GM19438 (cell line): ENCODE data around the gene SETD1B.
"Not testable (repeated sequence)": the region's sequence is repeated elsewhere in the genome, so short reads cannot be mapped to it uniquely, and the experiment has no call there.

Experiments
- ATAC-seq: cut with Tn5 transposase; IDR thresholded peaks from one replicate; pipeline ENCODE4 v1.9.1; 2021; ENCODE audit warnings: low read depth; ENCODE audit not compliant: unreplicated experiment

The SETD1B gene

DNA sequence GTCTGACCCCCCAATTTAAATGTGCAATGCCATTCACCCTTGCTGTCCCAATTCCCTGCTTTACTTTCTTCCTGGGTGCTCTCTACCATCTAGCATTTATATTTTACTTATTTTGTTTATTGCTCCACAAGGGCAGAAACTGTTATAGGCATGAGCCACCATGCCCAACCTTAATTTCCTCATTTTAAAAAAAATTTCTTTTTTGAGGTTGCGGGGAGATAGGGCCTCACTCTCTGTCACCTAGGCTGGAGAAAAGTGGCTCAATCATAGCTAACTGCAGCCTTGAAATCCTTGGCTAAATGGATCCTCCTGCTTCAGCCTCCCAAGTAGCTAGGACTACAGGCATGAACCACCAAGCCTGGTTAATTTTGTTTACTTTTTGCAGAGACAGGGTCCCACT, 41.9 kb downstream of the SETD1B start:
- no peak for ATAC-seq

GRCh38 chr12:121849211-121849610, 45.4 kb downstream of the SETD1B start:
- ATAC-seq = no peak

GRCh38 chr12:121849665-121850064, 45.9 kb downstream of the SETD1B start:
- no peak for ATAC-seq

DNA sequence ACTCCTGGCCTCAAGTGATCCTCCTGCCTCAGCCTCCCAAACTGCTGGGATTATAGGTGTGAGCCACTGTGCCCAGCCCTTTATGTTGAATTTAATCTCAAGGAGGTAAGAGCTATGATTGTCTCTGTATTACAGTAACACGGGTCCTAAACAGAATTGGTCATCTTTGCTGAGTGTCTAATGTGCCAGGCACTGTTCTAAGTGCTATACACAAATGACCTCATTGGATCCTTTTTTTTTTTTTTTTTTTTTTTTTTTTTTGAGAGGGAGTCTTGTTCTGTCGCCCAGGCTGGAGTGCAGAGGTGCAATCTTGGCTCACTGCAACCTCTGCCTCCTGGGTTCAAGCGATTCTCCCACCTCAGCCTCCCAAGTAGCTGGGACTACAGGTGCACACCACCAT, 48.6 kb downstream of the SETD1B start:
- not testable (repeated sequence) for ATAC-seq

DNA sequence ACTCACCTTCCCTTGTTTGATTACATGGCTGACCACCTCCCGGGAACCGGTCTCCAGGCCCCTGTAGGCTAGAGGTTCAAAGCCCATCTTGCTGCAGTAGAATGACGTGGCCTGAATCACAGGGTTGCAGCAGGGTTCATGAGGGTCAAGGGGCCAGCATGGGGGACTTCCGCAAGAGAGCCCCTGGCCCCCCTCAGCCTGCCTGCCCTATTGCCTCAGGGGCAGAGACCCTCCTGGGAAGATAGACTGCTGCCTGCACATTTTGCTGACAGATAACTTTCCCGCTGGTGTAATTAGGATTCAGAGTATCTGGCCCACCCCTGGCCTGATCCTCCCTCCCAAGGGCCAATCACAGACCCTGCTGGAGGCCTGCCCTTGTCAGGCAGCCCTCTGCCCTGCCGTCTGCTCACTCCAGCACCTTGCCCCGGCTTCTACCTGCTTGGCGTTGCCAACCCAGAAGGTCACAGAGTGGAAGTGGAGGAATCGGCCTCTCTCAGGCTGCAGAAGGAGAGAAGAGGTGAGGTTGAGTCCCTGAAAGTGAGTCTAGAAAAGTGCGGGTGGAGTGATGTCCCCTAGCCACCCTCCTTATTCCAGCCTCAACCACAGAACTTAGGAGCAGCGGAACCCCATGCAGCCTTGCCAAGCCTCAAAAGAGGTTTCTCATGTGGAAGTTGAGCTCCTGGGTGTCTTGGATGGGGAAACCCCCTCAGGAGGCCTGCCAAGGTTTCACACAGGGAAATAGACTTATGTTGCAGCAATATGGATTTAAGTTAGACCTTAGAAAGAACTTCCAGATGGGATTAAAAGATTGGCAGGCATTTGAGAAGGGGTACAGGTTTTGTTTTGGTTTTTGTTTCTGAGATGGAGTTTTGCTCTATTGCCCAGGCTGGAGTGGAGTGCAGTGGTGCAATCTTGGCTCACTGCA, 53.8 kb downstream of the SETD1B start:
- no peak for ATAC-seq

GRCh38 chr12:121858318-121858661, 54.5 kb downstream of the SETD1B start:
- no peak for ATAC-seq

DNA sequence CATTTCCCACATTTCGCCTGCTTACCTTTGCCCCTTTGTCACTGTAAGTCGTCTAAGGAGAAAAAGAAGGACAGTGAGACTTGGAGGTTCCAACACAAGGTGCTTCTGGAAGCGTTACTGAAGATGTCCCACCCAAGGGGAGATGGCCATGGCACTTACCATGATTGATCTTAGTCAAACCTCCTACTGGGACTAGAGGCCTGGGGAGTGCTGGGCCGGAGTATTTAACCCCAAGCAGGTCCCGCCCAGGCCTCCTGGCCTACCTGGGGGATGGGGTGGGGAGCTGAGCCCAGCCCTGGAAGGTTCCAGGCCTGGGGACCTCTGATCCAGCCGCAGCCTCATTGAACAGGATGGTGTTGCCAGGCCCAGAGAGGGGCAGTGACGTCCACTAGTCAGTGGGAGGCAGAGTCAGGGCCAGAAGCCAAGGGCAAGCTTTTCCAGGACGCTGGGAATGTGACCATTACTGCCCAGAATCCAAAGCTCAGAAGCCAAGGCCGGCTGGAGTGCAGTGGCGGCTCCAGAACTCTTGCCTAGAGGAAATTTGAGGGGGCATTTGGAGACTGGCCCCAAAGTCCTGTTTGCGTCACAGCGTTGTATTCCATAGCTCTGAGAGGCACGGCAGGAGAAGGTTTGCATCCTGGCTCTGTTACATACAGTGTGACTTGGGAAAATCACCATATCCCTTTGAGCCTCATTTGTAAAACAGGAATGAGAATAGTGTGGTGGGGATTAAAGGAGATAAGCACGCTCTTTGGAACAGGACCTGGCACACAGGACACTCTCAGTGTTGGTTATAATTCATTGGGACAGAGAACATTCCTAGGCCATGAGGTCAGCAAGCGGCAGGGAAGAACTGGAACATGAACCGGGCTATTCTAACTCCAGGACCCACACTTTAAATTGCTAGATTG, 55.1 kb downstream of the SETD1B start, which contains the start of gene HPD:
Gene HPD, minus strand, starts transcription at position 198 of the 911 bp plus-strand sequence. Its CDS starts 36 bp downstream, at position 162.
- ATAC-seq = no peak

- ATAC-seq = no peak
These were observed 56.4 kb downstream of the SETD1B start for GRCh38 chr12:121860257-121860656.

DNA sequence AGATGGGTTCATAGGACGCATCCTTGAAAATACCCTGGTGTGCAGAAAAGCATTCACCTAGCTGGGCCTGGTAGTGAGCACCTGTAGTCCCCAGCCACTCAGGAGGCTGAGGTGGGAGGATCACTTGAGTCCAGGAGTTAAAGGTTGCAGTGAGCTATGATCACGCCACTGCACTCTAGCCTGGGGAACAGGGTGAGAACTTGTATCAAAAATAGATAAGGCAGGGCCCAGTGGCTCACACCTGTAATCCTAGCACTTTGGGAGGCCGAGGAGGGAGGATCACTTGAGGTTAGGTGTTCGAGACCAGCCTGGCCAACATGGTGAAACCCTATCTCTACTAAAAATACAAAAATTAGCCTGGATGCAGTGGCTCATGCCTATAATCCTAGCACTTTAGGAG, 56.9 kb downstream of the SETD1B start:
- not testable (repeated sequence) for ATAC-seq

GRCh38 chr12:121861636-121862254, 57.9 kb downstream of the SETD1B start:
- ATAC-seq = no peak

GRCh38 chr12:121866331-121866730, 62.5 kb downstream of the SETD1B start:
- ATAC-seq = no peak

GRCh38 chr12:121869229-121869628, 65.4 kb downstream of the SETD1B start:
- not testable (repeated sequence) for ATAC-seq

- ATAC-seq = no peak
These were observed 67.7 kb downstream of the SETD1B start for GRCh38 chr12:121871467-121871866.

DNA sequence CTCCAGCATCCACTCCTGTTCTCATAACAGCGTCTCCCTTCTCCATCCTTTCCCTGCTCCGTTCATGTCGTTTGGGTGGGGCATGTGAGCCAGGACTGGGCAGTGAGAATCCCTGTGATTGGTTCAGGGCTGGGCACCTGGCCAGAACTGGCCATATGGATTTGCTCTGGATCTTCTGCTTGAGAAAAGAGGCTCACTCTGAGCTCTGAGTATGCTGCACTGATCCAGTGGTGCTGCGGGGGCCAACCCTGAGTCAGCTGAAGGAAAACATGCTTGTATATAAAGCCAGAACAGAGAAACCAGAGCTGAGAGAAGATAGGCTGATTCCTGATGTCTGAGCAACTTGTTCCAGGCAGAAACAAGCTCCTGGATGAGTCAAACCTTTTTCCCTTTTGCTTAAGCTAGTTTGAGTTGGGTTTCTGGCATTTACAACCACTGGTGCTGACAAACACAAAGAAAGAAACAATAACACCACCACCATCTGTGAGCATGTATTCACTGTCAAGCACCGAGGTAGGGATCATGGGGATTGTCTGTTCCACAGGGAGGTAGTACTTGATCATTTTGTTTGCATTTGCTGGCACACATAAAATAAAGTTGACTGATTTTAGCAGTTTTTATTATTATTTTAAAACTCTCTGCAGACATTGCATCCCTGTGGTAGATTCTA, 68.9 kb downstream of the SETD1B start:
- no peak for ATAC-seq

GRCh38 chr12:121873216-121873569, 69.4 kb downstream of the SETD1B start:
- no peak for ATAC-seq

- ATAC-seq = no peak
These were observed 70.3 kb downstream of the SETD1B start for GRCh38 chr12:121874071-121874470.

DNA sequence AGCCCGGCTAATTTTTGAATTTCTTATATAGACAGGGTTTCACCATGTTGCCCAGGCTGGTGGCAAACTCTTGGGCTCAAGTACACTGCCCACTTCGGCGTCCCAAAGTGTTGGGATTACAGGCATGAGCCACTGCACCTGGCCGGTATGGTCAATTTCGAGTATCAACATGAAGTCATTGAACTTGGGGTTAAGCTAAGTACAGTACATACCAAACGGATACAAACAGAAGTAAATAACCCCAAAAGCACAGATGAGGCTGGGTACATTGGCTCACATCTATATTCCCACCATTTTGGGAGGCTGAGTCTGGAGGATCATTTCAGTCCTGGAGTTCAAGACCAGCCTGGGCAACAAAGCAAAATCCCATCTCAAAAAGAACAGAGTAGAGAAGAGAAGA, 71.8 kb downstream of the SETD1B start:
- no peak for ATAC-seq

DNA sequence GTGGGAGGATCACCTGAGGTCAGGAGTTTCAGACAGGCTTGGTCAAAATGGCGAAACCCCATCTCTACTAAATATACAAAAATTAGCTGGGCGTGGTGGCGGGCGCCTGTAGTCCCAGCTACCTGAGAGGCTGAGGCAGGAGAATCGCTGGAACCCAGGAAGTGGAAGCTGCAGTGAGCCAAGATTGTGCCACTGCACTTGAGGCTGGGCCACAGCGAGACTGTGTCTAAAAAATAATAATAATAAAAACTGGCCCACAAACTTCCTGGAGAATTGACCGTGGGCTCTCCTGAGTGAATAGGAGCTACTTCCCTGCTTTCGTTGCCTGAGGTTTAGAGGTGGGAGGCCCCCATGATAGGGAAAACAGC, 72.3 kb downstream of the SETD1B start:
- not testable (repeated sequence) for ATAC-seq
